GM21737 (cell line): ENCODE data around the gene MMP24OS.
A peak's percentile ranks its signal among the peaks of the same experiment; 100 is the strongest.
"Not testable (repeated sequence)": the region's sequence is repeated elsewhere in the genome, so short reads cannot be mapped to it uniquely, and the experiment has no call there.

Experiments used
- ATAC-seq: cut with Tn5 transposase; IDR thresholded peaks from one replicate; pipeline ENCODE4 v1.9.1; 2021; ENCODE audit warnings: mild to moderate bottlenecking, moderate library complexity; ENCODE audit not compliant: unreplicated experiment

Gene MMP24OS

DNA sequence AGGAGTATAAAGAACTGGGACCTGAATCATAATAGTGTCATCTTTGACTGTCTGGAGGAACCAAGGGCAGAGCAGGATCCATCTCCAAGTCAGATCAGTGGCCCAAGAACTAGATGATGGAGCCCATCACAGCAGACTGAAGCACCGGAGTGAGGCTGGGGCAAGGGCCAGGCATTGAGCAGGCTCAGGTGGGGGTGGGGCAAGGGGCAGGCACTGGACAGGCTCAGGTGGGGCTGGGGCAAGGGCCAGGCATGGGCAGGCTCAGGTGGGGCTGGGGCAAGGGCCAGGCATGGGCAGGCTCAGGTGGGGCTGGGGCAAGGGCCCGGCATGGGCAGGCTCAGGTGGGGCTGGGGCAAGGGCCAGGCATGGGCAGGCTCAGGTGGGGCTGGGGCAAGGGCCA is 25.3 kb downstream of the MMP24OS start:
- ATAC-seq, result not testable (repeated sequence)

DNA sequence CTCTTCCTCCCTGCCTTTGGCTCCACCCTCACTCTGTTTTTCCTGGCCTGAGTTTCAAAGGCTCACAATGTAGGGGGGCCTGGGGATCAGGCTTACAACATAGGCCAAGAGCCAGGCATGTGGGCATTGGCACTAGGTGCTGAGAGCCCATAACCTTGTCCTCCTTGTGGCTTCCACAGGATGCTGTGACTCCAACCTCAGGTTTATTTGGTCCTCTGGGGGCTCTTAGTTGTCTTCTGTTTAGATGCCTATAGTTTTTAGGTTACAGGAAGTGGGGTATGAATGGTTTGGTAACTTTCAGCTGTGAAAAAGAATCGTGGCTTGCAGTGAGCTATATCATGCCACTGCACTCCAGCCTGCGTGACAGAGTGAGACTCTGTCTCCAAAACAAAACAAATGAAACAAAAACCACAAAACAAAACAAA is 25.9 kb downstream of the MMP24OS start:
- peak; percentile 64 for ATAC-seq

DNA sequence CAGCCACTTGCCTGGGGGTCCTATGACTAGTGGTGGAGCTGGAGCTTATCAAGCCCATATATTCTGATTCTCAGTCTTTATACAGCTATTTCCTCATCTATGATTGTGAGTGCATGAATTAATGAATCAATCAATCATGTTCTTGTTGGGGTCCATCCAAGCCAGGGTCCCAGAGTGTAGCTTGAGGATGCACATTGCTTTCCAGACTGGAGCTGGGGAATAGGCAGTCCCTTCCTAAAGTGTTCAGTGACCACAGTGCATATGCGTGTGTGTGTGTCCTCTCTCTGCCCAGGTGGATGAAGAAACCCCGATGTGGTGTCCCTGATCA is 26.3 kb downstream of the MMP24OS start:
- no peak for ATAC-seq

DNA sequence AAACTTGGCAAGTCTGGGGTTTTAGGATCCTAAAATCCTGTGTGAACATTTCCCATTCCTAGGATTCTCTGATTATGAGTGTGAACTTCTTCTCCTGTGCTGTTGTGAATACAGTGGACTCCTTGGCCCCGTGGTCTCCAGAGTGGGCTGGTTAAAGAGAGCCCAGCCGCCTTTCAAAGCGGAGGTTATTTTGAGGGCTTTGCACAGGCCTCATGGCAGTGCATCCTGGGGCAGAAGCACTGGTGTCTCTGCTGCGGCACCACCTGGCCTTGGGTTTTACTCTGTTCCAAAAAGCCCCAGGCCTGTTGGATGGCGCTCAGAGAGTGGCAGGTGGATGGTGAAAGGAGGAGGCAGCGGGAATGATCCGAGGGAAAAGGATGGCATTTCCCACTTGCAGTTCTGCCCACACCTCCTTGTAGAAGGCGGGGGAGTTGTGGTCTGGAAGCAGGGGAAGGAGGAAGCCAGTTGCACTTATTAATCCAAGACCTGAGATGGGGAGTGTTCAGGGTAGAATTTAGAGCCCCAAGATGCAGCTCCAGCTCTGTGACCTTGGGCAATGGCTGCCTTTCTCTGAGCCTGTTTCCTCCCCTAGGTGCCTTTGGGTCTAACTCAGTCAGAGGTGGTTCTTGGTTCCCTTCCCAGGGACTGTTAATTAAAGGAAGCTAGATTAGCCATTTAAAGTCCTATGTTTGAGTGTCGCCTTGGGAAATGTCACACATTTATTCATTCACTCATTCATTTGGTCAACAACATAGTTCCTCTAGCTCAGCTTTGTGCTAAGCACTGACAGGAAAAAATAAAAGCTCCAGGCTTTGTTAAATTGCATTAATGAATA is 29.1 kb downstream of the MMP24OS start:
- no peak for ATAC-seq

DNA sequence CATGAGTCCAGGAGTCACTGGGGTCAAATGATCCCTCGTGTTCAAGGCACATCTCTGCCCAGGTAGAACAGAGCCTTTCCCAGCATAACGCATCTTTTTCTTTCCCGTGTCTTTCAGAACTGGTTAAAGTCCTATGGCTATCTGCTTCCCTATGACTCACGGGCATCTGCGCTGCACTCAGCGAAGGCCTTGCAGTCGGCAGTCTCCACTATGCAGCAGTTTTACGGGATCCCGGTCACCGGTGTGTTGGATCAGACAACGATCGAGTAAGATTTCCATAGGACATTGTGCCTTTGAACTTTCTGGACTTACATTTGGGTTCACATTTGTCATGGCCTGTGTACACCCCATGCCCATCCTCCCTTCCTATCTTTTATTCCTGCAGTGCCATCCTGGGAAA is 31.2 kb downstream of the MMP24OS start:
- ATAC-seq, result no peak

DNA sequence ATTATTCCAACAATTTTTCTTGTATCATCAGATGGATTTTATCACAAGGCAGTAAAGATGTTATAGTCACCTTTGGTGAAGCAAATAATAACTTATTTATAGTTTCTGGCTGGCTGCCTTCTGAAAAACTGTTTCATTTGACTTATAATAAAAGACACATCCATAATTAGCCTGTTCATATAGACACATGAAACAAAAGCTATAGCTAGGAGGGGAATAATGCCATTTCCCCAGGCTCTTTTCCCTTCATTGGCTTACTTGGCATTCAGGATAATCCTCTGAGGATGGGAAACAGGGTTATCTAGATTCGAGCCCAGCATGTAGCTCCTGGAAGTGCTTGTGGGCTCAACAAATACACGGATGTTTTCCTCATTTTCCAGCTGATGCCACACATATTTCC is 33.9 kb downstream of the MMP24OS start:
- no peak for ATAC-seq

DNA sequence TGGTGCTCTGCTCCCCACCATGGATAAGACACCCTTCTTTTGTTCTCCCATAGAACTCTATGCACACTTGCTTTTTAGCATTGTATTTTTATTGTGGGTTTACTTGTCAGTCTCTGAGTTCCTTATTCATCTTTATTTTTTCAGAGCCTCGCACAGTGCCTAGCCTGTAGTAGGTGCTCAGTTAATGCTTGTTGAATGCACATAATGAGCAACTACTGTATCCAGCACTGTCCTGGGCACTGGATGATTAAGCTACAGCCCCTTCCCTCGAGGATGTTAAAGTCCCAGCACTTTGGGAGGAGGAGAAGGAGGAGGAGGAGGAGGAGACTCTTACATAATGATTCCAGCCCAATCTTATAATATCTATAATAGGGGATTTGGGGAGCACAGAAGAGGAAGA is 34.6 kb downstream of the MMP24OS start:
- no peak for ATAC-seq

DNA sequence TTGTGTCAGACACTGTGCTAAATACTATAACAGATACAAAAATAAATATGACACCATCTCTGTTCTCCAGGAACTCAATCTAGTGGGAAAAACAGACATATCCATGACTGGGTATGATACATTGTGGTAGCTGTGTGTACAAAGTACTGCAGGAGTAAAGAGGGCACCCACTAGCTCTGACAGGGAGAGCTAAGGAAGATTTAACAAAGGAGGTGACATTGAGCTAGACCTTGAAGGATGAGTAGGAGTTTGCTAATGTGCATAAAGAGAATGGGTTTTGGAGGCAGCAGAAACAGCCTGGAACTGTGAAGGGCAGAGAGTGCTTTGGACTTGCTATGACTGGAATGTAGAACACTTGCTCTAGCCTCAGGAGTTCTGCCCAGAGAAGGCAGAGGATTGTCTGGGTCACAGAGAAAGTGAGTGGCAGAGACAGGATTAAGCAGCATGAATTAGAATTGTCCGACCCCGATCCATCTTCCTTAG is 37.1 kb downstream of the MMP24OS start:
- ATAC-seq, result no peak

DNA sequence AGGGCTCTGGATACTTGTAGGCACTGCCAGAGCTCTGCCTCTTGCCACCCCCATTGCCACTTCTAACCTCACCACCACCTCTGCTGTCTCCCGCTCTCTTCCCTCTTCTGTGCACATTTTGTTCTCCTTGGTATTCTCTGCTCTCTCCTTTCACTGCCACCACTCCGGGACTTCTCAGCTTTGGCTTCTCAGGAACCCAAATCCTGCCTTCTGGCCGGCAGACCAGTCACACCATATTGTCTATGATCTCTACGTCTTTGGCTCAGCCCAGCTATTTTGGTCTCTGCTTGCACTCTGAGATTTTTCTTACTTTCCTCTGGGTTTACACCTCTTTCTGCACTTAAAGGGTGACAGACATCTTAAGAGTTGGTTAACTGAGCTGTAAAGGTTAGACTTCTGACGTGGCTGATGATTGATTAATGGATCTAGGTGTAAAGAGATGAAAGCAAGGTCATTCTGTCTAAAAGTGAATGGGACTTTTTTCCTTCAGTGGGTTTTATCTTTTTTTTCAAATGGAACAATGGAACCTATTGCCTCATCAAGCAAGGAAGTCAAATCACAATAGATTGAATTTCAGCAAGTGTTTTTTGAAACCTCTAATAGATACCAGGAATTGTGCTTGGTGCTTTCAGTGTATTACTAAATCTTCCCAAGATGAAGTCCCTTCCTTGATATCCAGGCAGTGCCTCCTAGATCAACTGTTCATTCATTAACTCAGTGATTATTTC is 37.7 kb downstream of the MMP24OS start:
- ATAC-seq, result no peak

DNA sequence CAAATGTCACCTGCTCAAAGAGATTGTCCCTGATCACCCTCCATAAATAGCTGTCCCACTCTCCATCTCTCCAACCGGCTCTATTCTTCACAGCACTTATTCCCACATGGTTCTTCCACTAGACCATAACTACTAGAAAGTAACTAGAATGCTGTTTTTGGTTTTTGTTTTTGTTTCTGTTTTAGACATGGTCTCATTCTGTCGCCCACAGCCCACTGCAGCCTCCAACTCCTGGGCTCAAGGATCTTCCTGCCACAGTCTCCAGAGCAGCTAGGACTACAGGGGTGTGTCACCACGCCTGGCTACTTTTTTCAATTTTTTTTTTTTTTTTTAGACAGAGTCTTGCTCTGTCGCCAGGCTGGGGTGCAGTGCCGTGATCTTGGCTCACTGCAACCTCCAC is 39.2 kb downstream of the MMP24OS start:
- ATAC-seq, result no peak

DNA sequence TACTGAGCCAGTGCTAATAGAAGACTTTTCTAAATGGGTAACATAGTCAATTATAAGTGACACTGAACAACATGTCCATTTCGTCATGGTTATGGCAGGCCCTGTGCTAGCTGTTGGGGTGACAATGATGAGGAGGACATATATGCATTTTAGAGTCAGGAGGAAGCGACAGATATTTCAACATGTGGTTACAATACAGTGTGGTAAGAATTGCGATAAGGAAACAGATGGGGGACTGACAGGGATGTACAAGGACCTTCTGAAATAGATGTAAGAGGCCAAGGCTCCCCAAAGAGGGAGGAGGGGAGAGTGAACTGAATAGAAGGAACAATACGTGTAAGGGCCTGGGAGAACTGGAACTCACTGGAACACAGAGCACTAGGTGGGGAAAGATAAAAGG is 39.8 kb downstream of the MMP24OS start:
- no peak for ATAC-seq

DNA sequence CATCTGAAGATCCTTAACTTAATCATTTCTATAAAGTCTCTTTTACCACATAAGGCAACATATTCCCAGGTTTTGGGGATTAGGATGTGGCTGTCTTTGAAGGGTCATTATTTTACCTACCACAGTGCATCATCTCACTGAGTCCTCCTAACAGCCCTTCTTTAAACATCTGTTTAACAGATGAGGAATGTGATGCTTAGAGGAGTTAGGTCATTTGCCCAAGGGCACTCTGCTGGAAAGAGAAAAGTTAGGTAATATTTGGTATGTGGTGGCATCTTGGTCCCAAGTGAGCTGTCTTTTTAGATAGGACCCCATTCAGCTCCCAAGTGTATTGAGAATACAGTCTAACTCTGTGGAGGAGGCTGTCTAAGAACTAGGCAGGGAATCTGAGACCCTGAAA is 40.4 kb downstream of the MMP24OS start:
- ATAC-seq, result no peak

DNA sequence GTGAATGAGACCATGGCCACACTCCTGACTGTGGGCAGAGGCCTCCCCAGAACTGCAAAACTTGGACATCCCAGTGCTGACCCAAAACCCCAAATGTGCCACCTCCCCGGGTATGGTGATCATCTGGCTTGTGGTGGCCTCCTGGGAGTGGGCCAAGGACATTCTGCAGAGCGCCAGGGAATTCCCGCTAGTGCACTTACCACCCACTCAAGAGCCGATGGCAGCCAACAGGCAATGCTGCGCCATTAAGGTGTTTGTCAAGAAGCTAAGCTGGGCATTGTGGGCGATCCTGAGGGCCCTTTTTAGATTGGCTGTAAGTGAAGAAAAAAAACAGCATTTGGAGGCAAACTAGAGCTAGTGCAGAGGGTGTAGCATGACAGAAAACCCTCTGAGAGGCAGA is 42.0 kb downstream of the MMP24OS start:
- ATAC-seq, result no peak

DNA sequence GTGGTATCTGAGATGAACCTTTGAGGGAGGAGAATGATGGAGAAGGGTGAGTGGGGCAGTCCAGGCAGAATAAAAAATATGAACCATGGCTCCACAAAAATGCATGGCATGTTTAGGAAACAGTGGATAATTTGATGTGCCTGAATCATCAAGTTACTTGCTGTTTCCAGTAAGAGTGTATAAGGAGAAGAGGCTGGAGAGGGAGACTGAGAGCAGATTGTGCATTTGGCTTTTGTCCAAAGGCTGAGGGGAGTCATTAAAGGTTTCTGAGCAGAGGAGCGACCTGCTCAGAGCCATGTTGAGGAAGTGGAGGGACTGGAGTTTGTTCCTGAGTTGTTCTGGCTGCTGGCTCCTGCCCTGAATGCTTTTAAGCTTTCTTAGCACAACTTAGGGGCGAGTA is 45.3 kb downstream of the MMP24OS start:
- no peak for ATAC-seq

DNA sequence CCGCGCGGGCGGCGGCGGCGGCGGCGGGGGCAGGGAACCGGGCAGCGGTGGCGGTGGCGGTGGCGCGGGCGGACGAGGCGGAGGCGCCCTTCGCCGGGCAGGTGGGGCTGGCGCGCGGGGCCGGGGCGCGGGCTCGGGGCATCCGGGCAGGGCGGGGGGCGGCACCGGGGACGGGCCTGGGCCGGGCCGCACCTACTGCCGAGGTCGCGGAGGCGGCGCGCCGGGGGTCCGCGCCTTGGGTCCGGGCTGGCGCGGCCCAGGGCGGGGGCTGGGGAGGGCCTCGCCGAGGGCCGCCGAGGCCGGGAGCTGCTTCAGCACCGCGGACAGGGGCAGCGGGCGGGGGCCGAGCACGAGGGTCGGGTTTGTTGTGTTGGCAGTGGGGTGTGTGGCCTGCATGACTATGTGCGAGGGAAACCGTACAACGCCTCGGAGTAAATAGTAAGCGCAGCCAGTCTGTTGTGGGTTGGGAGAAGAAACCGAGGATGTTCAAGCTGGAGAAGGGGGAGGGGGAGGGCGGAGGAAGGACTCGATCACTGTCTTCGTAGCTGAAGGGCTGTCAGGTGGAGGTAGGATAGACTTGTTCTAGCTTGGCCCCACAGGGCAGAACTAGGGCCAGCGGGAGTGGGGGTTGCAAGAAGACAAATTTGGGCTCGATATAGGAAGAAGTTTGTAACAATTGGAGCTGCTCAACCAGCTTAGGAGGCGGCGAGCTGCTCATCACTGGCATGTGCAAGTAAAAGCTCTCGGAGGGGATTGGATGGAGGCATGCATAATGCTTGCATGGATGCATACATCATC is 50.8 kb downstream of the MMP24OS start:
- no peak for ATAC-seq
